Left renal pelvis (tissue), 4 donors: ENCODE results near the gene PPP3R1. TPM values are rescaled to one million over a fixed set of nuclear protein-coding genes. Genes with fewer than 3 reads are reported as not detected.

Source experiments
- DNase-seq, 4 donors: peaks; one replicate each; pipeline ENCODE4 v3.0.0-alpha.2; 2013; ENCODE audit warnings: low read depth in 4 of 4, low spot score in 3 of 4
- polyA plus RNA-seq, 4 donors: library from polyadenylated mRNA; unstranded; fragments of 120-200 nt; gene quantifications; one replicate each; pipeline ENCODE4 v1.2.1, GENCODE V29; 2013; ENCODE audit not compliant: insufficient read length in 4 of 4

PPP3R1 gene
- polyA plus RNA-seq, 4 donors: 55.7 to 76.1 (median 71.3) TPM

- peak in 1 of 4 donors; percentile 8 for DNase-seq
Measured at GRCh38 chr2:68157002-68157401, 95.3 kb downstream of the PPP3R1 start.

- no peak for DNase-seq
Measured at GRCh38 chr2:68156419-68156818, 95.9 kb downstream of the PPP3R1 start.

GRCh38 chr2:68155618-68156017 is 96.7 kb downstream of the PPP3R1 start:
- DNase-seq: no peak

- DNase-seq: no peak
Measured at GRCh38 chr2:68152681-68153347, 99.5 kb downstream of the PPP3R1 start.

GRCh38 chr2:68151037-68151436 is 101.3 kb downstream of the PPP3R1 start:
- no peak for DNase-seq

GRCh38 chr2:68141875-68142274 is 110.5 kb downstream of the PPP3R1 start:
- DNase-seq: no peak

GRCh38 chr2:68135448-68136320 is 116.6 kb downstream of the PPP3R1 start:
- no peak for DNase-seq

- no peak for DNase-seq
Measured at GRCh38 chr2:68134554-68134953, 117.8 kb downstream of the PPP3R1 start.

GRCh38 chr2:68134120-68134519 is 118.2 kb downstream of the PPP3R1 start:
- DNase-seq: no peak

Other genes with a start within 250 kb of the PPP3R1 start
- 10 to 100 TPM; 45.3 to 59.8 (median 51.1) TPM for gene C1D, start 189.5 kb downstream of the PPP3R1 start, polyA plus RNA-seq
- 10 to 100 TPM; 11.1 to 19.9 (median 17.0) TPM for gene PNO1, start 94.6 kb downstream of the PPP3R1 start, polyA plus RNA-seq
- gene CNRIP1, start 67.4 kb upstream of the PPP3R1 start, polyA plus RNA-seq: 10 to 100 TPM; 19.5 to 51.5 (median 26.6) TPM
- 10 to 100 TPM in 1 of 4 donors, 1 to 10 TPM in 3; 4.5 to 18.9 (median 7.0) TPM for gene PLEK, start 112.8 kb upstream of the PPP3R1 start, polyA plus RNA-seq
- gene FBXO48, start 214.8 kb upstream of the PPP3R1 start, polyA plus RNA-seq: 1 to 10 TPM; 1.4 to 2.4 (median 2.0) TPM
- gene APLF, start 215.1 kb upstream of the PPP3R1 start, polyA plus RNA-seq: 1 to 10 TPM; 1.9 to 4.9 (median 3.4) TPM